Activated CD4-positive, alpha-beta T cell treated with anti-CD3 and anti-CD28 coated beads, Interleukin-2, amount 50 U/mL, for 24 hours (primary cell): Measurements from ENCODE around the gene COL18A1.

Experiments
- DNase-seq, 2 donors: peaks; one replicate each; pipeline ENCODE4 v3.0.0-alpha.2; 2020; ENCODE audit warnings: low read depth in 1 of 2, low spot score in 1 of 2

Gene COL18A1

GRCh38 chr21:45504516-45505415, 99.8 kb downstream of the COL18A1 start:
- no peak for DNase-seq

DNA sequence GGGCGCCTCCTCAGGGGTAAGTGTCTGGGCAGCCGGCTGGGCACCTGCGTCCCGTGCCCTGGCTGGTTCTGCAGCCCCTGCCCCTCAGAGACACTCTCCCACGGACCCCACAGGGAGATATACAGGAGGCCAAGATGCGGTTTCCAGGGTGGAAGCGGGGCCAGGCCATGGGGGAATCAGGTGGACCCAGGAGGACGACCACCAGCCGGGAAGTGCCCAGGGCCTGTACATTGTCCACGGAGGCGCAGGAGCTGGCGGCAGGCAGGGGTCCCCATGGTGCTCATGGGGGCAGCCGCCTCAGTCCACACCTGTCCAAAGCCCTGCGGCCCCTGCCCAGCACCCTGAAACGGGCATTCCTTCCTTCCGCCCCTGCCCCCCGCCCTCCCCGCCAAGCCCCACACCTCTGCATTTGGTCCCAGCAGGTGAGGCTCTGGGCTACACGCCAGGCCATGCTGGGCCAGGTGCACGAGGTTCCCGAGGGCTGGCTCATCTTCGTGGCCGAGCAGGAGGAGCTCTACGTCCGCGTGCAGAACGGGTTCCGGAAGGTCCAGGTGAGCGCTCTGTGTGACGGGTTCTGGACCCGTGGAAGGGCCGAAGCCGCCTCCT, 100.6 kb downstream of the COL18A1 start:
- no peak for DNase-seq

DNA sequence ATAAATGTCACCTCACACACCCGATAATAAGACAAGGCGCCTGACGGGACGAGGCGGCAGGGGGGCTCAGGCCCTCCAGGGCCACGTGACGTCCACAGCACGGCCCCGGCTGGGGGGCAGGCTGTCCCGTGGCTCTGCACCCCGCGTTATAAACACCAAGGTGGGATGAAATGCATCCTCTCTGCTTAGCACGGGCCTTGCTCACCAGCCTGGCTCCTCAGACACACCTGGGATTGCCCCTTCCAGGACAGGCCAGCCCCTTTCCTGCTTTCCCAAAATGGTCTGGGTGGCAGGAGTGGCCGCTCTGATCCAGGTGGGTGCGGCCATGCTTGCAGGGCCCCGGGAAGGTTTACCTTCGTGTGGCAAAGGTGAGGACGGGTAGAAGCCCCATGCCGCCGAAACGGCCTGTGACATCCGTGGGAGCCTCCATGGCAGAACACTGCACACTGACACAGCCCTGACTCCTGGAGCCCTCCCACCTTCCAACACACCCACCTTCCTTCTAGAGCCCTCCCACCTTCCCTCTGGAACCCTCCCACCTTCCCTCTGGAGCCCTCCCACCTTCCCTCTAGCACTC, 101.4 kb downstream of the COL18A1 start:
- DNase-seq: no peak

GRCh38 chr21:45506836-45507522, 102.0 kb downstream of the COL18A1 start:
- no peak for DNase-seq

DNA sequence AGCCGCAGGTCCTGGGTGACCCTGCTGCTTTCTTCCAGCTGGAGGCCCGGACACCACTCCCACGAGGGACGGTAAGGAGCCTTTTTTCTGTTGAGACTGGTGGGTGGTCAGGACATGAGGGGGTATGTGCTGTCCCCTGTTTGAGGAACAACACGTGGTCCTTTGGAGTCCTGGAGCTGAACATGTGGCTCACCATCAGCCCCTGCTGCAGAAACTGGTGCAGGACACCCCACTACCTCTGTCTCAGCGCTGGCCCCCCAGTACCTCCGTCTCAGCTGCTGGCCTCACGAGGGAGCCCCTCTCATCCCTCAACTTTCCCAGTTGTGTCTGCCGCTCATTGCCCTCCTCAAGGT, 102.5 kb downstream of the COL18A1 start:
- no peak for DNase-seq

- no peak for DNase-seq
Measured at GRCh38 chr21:45507888-45508508, 103.0 kb downstream of the COL18A1 start.

GRCh38 chr21:45508607-45509565, 103.9 kb downstream of the COL18A1 start:
- DNase-seq: no peak

- DNase-seq: no peak
Measured at GRCh38 chr21:45509566-45510465, 104.9 kb downstream of the COL18A1 start.

DNA sequence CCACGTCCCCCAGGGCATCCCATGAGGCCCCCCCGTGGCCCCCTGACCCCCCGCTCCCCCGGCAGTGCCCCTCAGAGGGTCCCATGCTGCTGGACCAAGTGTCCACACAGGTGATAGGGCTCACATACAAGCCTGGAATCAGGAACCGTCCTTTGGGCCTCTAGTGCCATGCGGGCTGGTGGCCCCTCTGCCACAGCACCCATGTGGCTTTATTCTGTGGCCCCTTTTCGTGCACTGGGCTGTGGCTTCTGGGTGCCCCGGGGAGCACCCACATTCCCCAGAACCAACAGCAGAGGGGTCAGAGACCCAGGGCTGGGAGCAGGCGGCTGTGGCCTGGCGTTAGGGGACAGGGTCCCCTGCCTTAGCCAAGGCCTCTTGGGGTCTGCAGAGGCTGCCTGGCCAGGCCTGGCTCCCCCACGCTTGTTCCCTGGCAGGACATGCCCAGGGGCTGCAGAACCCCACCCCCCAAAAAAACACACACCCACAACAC, 105.5 kb downstream of the COL18A1 start:
- DNase-seq: no peak

GRCh38 chr21:45511007-45511406, 106.0 kb downstream of the COL18A1 start:
- DNase-seq: no peak

- DNase-seq: no peak
Measured at GRCh38 chr21:45511661-45512431, 106.9 kb downstream of the COL18A1 start.

- DNase-seq: no peak
Measured at GRCh38 chr21:45512626-45513002, 107.6 kb downstream of the COL18A1 start.

DNA sequence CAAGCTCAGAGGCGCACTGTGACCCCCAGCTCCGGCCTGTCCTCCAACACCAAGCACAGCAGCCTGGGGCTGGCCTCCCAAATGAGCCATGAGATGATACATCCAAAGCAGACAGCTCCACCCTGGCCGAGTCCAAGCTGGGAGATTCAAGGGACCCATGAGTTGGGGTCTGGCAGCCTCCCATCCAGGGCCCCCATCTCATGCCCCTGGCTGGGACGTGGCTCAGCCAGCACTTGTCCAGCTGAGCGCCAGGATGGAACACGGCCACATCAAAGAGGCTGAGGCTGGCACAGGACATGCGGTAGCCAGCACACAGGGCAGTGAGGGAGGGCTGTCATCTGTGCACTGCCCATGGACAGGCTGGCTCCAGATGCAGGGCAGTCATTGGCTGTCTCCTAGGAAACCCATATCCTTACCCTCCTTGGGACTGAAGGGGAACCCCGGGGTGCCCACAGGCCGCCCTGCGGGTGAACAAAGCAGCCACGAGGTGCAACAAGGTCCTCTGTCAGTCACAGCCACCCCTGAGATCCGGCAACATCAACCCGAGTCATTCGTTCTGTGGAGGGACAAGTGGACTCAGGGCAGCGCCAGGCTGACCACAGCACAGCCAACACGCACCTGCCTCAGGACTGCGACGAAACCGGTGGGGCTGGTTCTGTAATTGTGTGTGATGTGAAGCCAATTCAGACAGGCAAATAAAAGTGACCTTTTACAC, 108.2 kb downstream of the COL18A1 start:
- DNase-seq: no peak

DNA sequence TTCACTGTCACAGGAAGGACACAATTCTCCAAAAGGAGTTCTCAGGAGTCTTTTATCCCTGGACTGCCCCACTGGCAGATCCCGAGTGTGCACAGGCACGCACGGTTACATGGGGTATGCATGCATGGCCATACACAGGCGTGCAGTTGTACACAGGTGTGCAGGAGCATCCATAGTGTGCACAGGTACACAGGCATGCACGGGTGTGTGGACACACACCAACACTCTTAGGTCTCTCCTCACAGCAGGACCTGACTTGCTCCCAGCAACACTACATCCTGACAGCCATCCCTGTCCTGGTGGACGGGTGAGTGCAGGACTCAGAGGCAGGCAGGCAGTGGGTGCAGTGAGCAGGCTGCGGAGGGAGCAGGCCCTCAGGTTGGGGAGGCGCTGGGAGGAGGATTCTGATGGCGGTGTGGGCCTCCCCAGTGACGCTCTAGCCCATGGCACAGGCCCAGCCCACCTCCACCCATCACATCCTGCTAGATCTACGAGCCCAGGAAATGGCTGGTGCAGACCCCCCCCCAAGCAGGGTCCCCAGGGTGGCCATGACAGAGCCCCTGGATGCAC, 108.9 kb downstream of the COL18A1 start:
- no peak for DNase-seq

DNA sequence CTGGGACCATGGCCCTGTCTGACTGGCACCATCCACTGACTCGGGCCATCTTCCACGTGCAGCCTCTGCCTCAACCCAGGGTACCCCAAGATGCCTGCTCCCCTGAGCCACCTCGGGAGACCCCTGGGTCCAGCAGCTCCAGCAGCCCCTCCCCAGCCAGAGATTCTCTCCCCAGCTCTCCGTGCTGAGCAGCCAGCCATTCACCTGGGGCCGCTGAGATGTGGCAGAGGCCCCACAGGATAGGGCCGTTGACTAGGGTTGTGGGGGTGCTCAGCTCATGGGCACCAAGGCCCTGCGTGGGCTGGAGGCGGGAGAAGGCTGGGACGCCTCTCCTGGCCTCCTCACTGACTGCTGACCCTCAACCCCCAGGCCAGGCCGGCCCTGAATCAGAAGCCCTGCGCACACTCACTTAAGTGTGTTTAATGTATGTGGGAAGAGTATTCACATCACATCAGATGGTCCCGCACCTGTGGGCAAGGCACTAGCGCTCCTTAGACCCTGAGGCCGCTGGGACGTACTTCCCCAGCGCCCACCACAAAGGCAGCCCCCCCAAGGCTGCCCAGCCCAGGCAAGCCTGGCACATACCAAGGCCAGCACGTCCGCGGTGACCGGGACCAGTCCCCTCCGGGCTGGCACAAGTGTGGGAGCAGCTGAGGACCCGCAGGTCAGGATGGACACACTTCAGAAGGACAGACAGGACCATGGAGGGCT, 109.5 kb downstream of the COL18A1 start:
- DNase-seq: no peak

GRCh38 chr21:45515241-45516061, 110.5 kb downstream of the COL18A1 start:
- no peak for DNase-seq
